ENCODE measurements around the gene ZNF391. TPM values are rescaled to one million over a fixed set of nuclear protein-coding genes. Genes with fewer than 3 reads are reported as not detected.
"Not testable (repeated sequence)": the region's sequence is repeated elsewhere in the genome, so short reads cannot be mapped to it uniquely, and the experiment has no call there.

Gene ZNF391
- total and polyA plus RNA-seq, 2 donors (not counting 3 experiments of a cell fraction or from before 2014, with no cell fraction given), result 0.17 to 0.42 TPM

GRCh38 chr6:27422651-27423332 is 34.2 kb downstream of the ZNF391 start:
- no peak overlapping the region for H2AFZ ChIP-seq (ENCODE audit: low read depth, low read length)
- H4K20me1 ChIP-seq (replicated peaks; ENCODE audit: control insufficient read depth, extremely low read depth, insufficient read depth, low read length), result no peaks in the 10 kb centered on the region
- no peaks in the 10 kb centered on the region for H3K4me1 ChIP-seq (ENCODE audit: control insufficient read depth, extremely low read depth, insufficient read depth, low read length)
- H3K9me1 ChIP-seq (replicated peaks; ENCODE audit: control insufficient read depth, extremely low read depth, insufficient read depth, low read length), result no peaks in the 10 kb centered on the region
- no peak overlapping the region for H3K27ac ChIP-seq (ENCODE audit: insufficient read depth, low read depth, low read length)
- H3K9ac ChIP-seq (replicated peaks; ENCODE audit: extremely low read depth, insufficient read depth, low read length), result no peak overlapping the region
- BruUV-seq (replicated peaks), result no TSS peak
- no peaks in the 10 kb centered on the region for H3K9me3 ChIP-seq (replicated peaks; ENCODE audit: control insufficient read depth, insufficient read depth, low read length)
- H3K4me3 ChIP-seq (replicated peaks in 1 of 3; ENCODE audit: insufficient read depth in 1 of 3, low read depth in 1 of 3, low read length in 3 of 3), result no peak overlapping the region
- DNase-seq (ENCODE audit: low read depth, low spot score) (no peak), FAIRE-seq (no peak)
- dilution Hi-C loops (cut with MboI; ENCODE audit: extremely low pct_ligation_motif_present, low sequenced_read_pairs) (no loop called here), intact Hi-C loops (cut with micrococcal nuclease) (no loop called here)
- H3K36me3 ChIP-seq (ENCODE audit: control insufficient read depth in 2 of 2, extremely low read depth in 1 of 2, insufficient read depth in 2 of 2, low read length in 2 of 2), result no peaks in the 10 kb centered on the region
- TF ChIP-seq POLR2AphosphoS5 (IDR thresholded peaks at IDR 0.05; ENCODE audit: insufficient read depth, low read depth, low read length) (no peak), JUN (IDR thresholded peaks at IDR 0.05; ENCODE audit: borderline replicate concordance, insufficient read depth, insufficient read length, low read depth) (no peak)
- no peak overlapping the region for H3K4me2 ChIP-seq (ENCODE audit: insufficient read depth, low read length)
- POLR2A ChIA-PET, result no interaction called here
- CTCF ChIA-PET, result no interaction called here
- no peaks in the 10 kb centered on the region for H3K27me3 ChIP-seq (ENCODE audit: control insufficient read depth in 2 of 2, insufficient read depth in 2 of 2, low read length in 2 of 2)
- H3K79me2 ChIP-seq (ENCODE audit: control insufficient read depth, insufficient read depth, low read length), result no peaks in the 10 kb centered on the region

- H3K9me1 ChIP-seq (replicated peaks; ENCODE audit: control insufficient read depth, extremely low read depth, insufficient read depth, low read length); POLR2A ChIA-PET; H3K36me3 ChIP-seq (ENCODE audit: control insufficient read depth in 2 of 2, extremely low read depth in 1 of 2, insufficient read depth in 2 of 2, low read length in 2 of 2); H3K9me3 ChIP-seq (replicated peaks; ENCODE audit: control insufficient read depth, insufficient read depth, low read length); H3K27me3 ChIP-seq (ENCODE audit: control insufficient read depth in 2 of 2, insufficient read depth in 2 of 2, low read length in 2 of 2); intact Hi-C loops (cut with micrococcal nuclease); H3K4me3 ChIP-seq (replicated peaks in 1 of 3; ENCODE audit: insufficient read depth in 1 of 3, low read depth in 1 of 3, low read length in 3 of 3); H3K4me2 ChIP-seq (ENCODE audit: insufficient read depth, low read length); dilution Hi-C loops (cut with MboI; ENCODE audit: extremely low pct_ligation_motif_present, low sequenced_read_pairs); CTCF ChIA-PET; H2AFZ ChIP-seq (ENCODE audit: low read depth, low read length); DNase-seq (ENCODE audit: low read depth, low spot score); H4K20me1 ChIP-seq (replicated peaks; ENCODE audit: control insufficient read depth, extremely low read depth, insufficient read depth, low read length); BruUV-seq (replicated peaks); H3K27ac ChIP-seq (ENCODE audit: insufficient read depth, low read depth, low read length); H3K9ac ChIP-seq (replicated peaks; ENCODE audit: extremely low read depth, insufficient read depth, low read length); FAIRE-seq; H3K4me1 ChIP-seq (ENCODE audit: control insufficient read depth, extremely low read depth, insufficient read depth, low read length); H3K79me2 ChIP-seq (ENCODE audit: control insufficient read depth, insufficient read depth, low read length): not testable (repeated sequence)
These were observed 36.3 kb downstream of the ZNF391 start for GRCh38 chr6:27424851-27425250.
